Activated T-cell treated with anti-CD3 and anti-CD28 coated beads, Interleukin-2, amount 50 U/mL, for 4 hours (primary cell): ENCODE results near the gene CALY. TPM values are rescaled to one million over a fixed set of nuclear protein-coding genes. Genes with fewer than 3 reads are reported as not detected.

ENCODE experiments used
- ATAC-seq, 2 donors: fragments of 200-7000 bp; cut with Tn5 transposase; one replicate each; pipeline ENCODE4 v1.10.0; 2021
- DNase-seq: peaks from one replicate; pipeline ENCODE4 v3.0.0-alpha.2; 2020
- H3K27me3 Mint-ChIP-seq: one replicate; pipeline ENCODE4 v1.8.0; 2021; ENCODE audit warnings: low read depth, mixed read lengths
- H3K36me3 Mint-ChIP-seq: one replicate; pipeline ENCODE4 v1.8.0; 2022; ENCODE audit warnings: mixed read lengths; ENCODE audit not compliant: insufficient read depth
- H3K4me1 Mint-ChIP-seq: one replicate; pipeline ENCODE4 v1.8.0; 2021; ENCODE audit warnings: low read depth, mixed read lengths
- H3K4me3 Mint-ChIP-seq: one replicate; pipeline ENCODE4 v1.8.0; 2021; ENCODE audit warnings: mild to moderate bottlenecking, moderate library complexity, mixed read lengths
- H3K9me3 Mint-ChIP-seq: one replicate; pipeline ENCODE4 v1.8.0; 2021; ENCODE audit warnings: mixed read lengths
- total RNA-seq, 3 donors: library from RNA; stranded (reverse); gene quantifications; one replicate each; pipeline ENCODE4 v1.2.1, GENCODE V29; 2021

Gene CALY
- total RNA-seq, 3 donors from 2014 or later, result not detected

- Mint-ChIP-seq H3K9me3 (no peaks in the 10 kb centered on the region), H3K4me1 (peaks cover 32% of the 10 kb centered on the region), H3K36me3 (peaks cover 8% of the 10 kb centered on the region), H3K27me3 (no peaks in the 10 kb centered on the region), H3K4me3 (peak overlapping the region; percentile 71)
- DNase-seq (no peak), ATAC-seq (no peak)
These were observed 58.6 kb downstream of the CALY start for GRCh38 chr10:133277993-133278576.

GRCh38 chr10:133277277-133277992 lies 59.3 kb downstream of the CALY start:
- ATAC-seq, result no peak
- H3K4me1 Mint-ChIP-seq, result peaks cover 32% of the 10 kb centered on the region
- peaks cover 6% of the 10 kb centered on the region for H3K36me3 Mint-ChIP-seq
- H3K9me3 Mint-ChIP-seq, result no peaks in the 10 kb centered on the region
- no peaks in the 10 kb centered on the region for H3K27me3 Mint-ChIP-seq
- DNase-seq, result no peak
- peak overlapping the region; percentile 71 for H3K4me3 Mint-ChIP-seq

- peaks cover 32% of the 10 kb centered on the region for H3K4me1 Mint-ChIP-seq
- ATAC-seq (peak; percentile 46 to 55), DNase-seq (peak; percentile 65)
- H3K27me3 Mint-ChIP-seq, result no peaks in the 10 kb centered on the region
- peak within 1 kb of the TSS; percentile 89 for H3K4me3 Mint-ChIP-seq
- no peaks in the 10 kb centered on the region for H3K36me3 Mint-ChIP-seq
- H3K9me3 Mint-ChIP-seq, result no peaks in the 10 kb centered on the region
These were observed 60.1 kb downstream of the CALY start, which contains the start of gene ADAM8 for GRCh38 chr10:133276435-133277201. Gene ADAM8 (minus strand): TSS chr10:133276868. CDS start chr10:133276817, 51 bp downstream.

GRCh38 chr10:133276100-133276434 lies 60.6 kb downstream of the CALY start:
- DNase-seq, result no peak
- peak in 1 of 2 donors; percentile 0 for ATAC-seq
- H3K27me3 Mint-ChIP-seq, result no peaks in the 10 kb centered on the region
- H3K4me1 Mint-ChIP-seq, result peaks cover 32% of the 10 kb centered on the region
- H3K36me3 Mint-ChIP-seq, result no peaks in the 10 kb centered on the region
- no peaks in the 10 kb centered on the region for H3K9me3 Mint-ChIP-seq
- peak overlapping the region; percentile 89 for H3K4me3 Mint-ChIP-seq

GRCh38 chr10:133275684-133276092 lies 61.0 kb downstream of the CALY start:
- peak overlapping the region; percentile 89 for H3K4me3 Mint-ChIP-seq
- ATAC-seq (peak; percentile 29 to 36), DNase-seq (no peak)
- H3K9me3 Mint-ChIP-seq, result no peaks in the 10 kb centered on the region
- no peaks in the 10 kb centered on the region for H3K27me3 Mint-ChIP-seq
- no peaks in the 10 kb centered on the region for H3K36me3 Mint-ChIP-seq
- H3K4me1 Mint-ChIP-seq, result peaks cover 32% of the 10 kb centered on the region

DNA sequence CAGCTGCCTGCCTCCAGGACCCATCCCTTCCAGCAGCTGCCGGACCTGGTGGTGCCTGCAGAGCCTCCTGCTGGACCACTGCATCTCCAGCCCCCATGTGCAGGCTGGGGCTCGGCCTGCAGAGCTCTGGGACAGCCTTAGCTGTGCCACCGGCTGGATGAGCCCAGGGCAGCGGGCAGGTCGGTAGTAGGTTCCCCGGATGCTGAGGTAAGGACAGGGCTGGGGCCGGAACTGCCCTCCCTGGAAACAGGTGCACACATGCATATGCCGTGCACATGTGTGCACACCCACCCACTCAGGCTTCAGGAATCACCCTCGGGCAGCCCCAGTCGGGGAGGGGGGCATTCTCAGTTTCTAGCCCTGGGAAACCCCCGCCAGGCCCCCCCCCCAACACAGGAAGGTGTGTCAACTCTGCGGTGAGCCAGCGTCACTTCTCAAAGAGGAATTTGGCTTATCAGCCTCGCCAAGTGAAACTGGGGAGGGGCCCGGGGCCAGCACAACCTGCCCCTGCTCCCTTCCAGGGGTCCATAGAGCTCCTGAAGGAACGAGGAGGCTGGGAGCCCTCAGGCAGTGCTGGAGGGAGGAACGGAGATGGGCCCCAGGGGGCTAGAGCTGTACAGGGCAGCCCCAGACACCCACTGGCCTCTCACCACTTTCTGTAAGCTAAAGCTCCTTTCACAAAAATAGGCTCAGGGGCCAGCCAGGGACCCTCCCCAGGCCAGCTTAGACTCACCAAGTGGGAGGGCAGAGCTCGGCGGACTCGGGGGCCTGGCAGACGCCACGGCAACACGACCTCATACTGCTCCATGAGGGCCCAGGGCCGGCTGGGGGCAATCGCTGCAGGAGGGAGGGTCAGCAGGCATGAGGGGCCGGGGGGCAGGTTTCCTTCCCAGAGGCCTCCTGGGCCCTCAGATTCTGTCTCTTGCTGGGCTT lies 61.7 kb downstream of the CALY start:
- ATAC-seq (peak; percentile 73 to 76), DNase-seq (peak; percentile 83)
- Mint-ChIP-seq H3K9me3 (no peaks in the 10 kb centered on the region), H3K4me1 (peaks cover 32% of the 10 kb centered on the region), H3K27me3 (no peaks in the 10 kb centered on the region), H3K36me3 (no peaks in the 10 kb centered on the region), H3K4me3 (peak overlapping the region; percentile 89)

Other genes starting within 250 kb of the CALY start
- gene ADGRA1, start 249.0 kb downstream of the CALY start, total RNA-seq, result not detected
- under 1 TPM in 1 of 3 donors, not detected in 2; 0.05 TPM for gene KNDC1, start 176.7 kb downstream of the CALY start, total RNA-seq
- gene UTF1, start 106.7 kb downstream of the CALY start, total RNA-seq, result under 1 TPM in 1 of 3 donors, not detected in 2; 0.25 TPM
- not detected for gene VENTX, start 99.0 kb downstream of the CALY start, total RNA-seq
- gene ADAM8, start 60.0 kb downstream of the CALY start, total RNA-seq, result 10 to 100 TPM; 62.8 to 72.7 (median 70.7) TPM
- gene TUBGCP2, start 28.0 kb downstream of the CALY start, total RNA-seq, result 10 to 100 TPM; 59.6 to 67.9 (median 62.6) TPM
- 100 to 1,000 TPM in 1 of 3 donors, 10 to 100 TPM in 2; 84.4 to 117 (median 97.3) TPM for gene ZNF511, start 28.0 kb downstream of the CALY start, total RNA-seq
- gene PRAP1, start 10.5 kb upstream of the CALY start, total RNA-seq, result not detected
- 10 to 100 TPM; 40.7 to 47.4 (median 46.6) TPM for gene FUOM, start 21.1 kb upstream of the CALY start, total RNA-seq
- gene ECHS1, start 36.5 kb upstream of the CALY start, total RNA-seq, result 10 to 100 TPM; 53.1 to 55.6 (median 53.9) TPM
- gene PAOX, start 42.4 kb upstream of the CALY start, total RNA-seq, result 1 to 10 TPM; 2.6 to 3.2 (median 2.9) TPM
- gene MTG1, start 57.3 kb upstream of the CALY start, total RNA-seq, result 10 to 100 TPM; 60.3 to 68.1 (median 67.1) TPM
- not detected for gene SPRN, start 87.7 kb upstream of the CALY start, total RNA-seq
- gene SCART1, start 117.0 kb upstream of the CALY start, total RNA-seq, result 1 to 10 TPM; 1.1 to 1.8 (median 1.8) TPM
- gene CYP2E1, start 190.5 kb upstream of the CALY start, total RNA-seq, result 1 to 10 TPM in 2 of 3 donors, under 1 TPM in 1; 0.69 to 1.1 (median 1.0) TPM
- under 1 TPM; 0.11 to 0.46 (median 0.43) TPM for gene SYCE1, start 228.7 kb upstream of the CALY start, total RNA-seq